Stimulated activated naive B cell treated with anti-CD40 and anti-IgM and Interleukin-4, amounts not matched to agents 10 μg/mL and 1 μg/mL and 100 μg/mL, for 72 hours (primary cell): ENCODE data around the gene IFRD1.
"Not testable (repeated sequence)": the region's sequence is repeated elsewhere in the genome, so short reads cannot be mapped to it uniquely, and the experiment has no call there.

Experiments
- ATAC-seq, 2 donors: fragments of 150-1000 bp; cut with Tn5 transposase; replicated peaks; 2 replicates each; pipeline ENCODE4 v1.10.0; 2021; ENCODE audit warnings: moderate library complexity in 1 of 2
- DNase-seq: peaks from one replicate; pipeline ENCODE4 v3.0.0; 2021
- H3K27ac Mint-ChIP-seq: one replicate; pipeline ENCODE4 v1.8.0; 2022; ENCODE audit warnings: mild to moderate bottlenecking, mixed read lengths
- H3K27me3 Mint-ChIP-seq, 2 donors: one replicate each; pipeline ENCODE4 v1.8.0; 2022; ENCODE audit warnings: mixed read lengths in 2 of 2
- H3K36me3 Mint-ChIP-seq, 2 donors: one replicate each; pipeline ENCODE4 v1.8.0; 2022; ENCODE audit warnings: mixed read lengths in 2 of 2, mild to moderate bottlenecking in 1 of 2
- H3K4me1 Mint-ChIP-seq, 2 donors: one replicate each; pipeline ENCODE4 v1.8.0; 2022; ENCODE audit warnings: mixed read lengths in 2 of 2, mild to moderate bottlenecking in 1 of 2
- H3K4me3 Mint-ChIP-seq, 2 donors: one replicate each; pipeline ENCODE4 v1.8.0; 2022; ENCODE audit warnings: mild to moderate bottlenecking in 2 of 2, mixed read lengths in 2 of 2, moderate library complexity in 1 of 2
- H3K9me3 Mint-ChIP-seq, 2 donors: one replicate each; pipeline ENCODE4 v1.8.0; 2022; ENCODE audit warnings: mixed read lengths in 2 of 2, mild to moderate bottlenecking in 1 of 2

Gene IFRD1

GRCh38 chr7:112452102-112452888 is 2.0 kb downstream of the IFRD1 start:
- peaks cover 18 to 28% of the 10 kb centered on the region in 2 donors for H3K4me1 Mint-ChIP-seq
- H3K9me3 Mint-ChIP-seq = no peaks in the 10 kb centered on the region

GRCh38 chr7:112453505-112454171 is 3.4 kb downstream of the IFRD1 start:
- DNase-seq (no peak), ATAC-seq (no peak)
- H3K9me3 Mint-ChIP-seq = no peaks in the 10 kb centered on the region
- peaks cover 15 to 24% of the 10 kb centered on the region in 2 donors for H3K4me1 Mint-ChIP-seq
- peaks cover 11 to 14% of the 10 kb centered on the region in 2 donors for H3K36me3 Mint-ChIP-seq
- no peak overlapping the region for H3K27ac Mint-ChIP-seq
- no peak overlapping the region for H3K4me3 Mint-ChIP-seq
- H3K27me3 Mint-ChIP-seq = no peaks in the 10 kb centered on the region

More at GRCh38 chr7:112452102-112452888, 2.0 kb downstream of the IFRD1 start:
- ATAC-seq (no peak), DNase-seq (no peak)
- Mint-ChIP-seq H3K27ac (no peak overlapping the region), H3K36me3 (peaks cover 9 to 12% of the 10 kb centered on the region in 2 donors), H3K27me3 (no peaks in the 10 kb centered on the region), H3K4me3 (peak overlapping the region; percentile 68 to 70)

DNA sequence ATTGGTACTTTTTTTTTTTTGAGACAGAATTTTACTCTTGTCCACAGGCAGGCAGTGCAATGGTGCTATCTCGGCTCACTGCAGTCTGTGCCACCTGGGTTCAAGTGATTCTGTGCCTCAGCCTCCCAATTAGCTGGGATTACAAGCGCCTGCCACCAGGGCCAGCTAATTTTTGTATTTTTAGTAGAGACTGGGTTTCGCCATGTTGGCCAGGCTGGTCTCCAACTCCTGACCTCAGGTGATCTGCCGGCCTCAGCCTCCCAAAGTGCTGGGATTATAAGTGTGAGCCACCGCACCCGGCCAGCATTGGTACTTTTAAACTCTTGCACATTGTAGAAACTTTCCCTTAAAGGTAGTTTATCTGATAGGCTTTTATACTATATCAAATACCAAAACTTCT is 3.9 kb downstream of the IFRD1 start:
- H3K27ac Mint-ChIP-seq, H3K9me3 Mint-ChIP-seq, ATAC-seq, H3K27me3 Mint-ChIP-seq, H3K4me3 Mint-ChIP-seq, DNase-seq: not testable (repeated sequence)
- peaks cover 10 to 19% of the 10 kb centered on the region in 2 donors for H3K4me1 Mint-ChIP-seq
- H3K36me3 Mint-ChIP-seq = peaks cover 17 to 20% of the 10 kb centered on the region in 2 donors

GRCh38 chr7:112459645-112460044 is 9.4 kb downstream of the IFRD1 start:
- H3K27me3 Mint-ChIP-seq = no peaks in the 10 kb centered on the region
- peaks cover 29 to 45% of the 10 kb centered on the region in 2 donors for H3K36me3 Mint-ChIP-seq
- H3K9me3 Mint-ChIP-seq = no peaks in the 10 kb centered on the region
- peaks cover 0 to 4% of the 10 kb centered on the region in 2 donors for H3K4me1 Mint-ChIP-seq
- H3K4me3 Mint-ChIP-seq = no peak overlapping the region
- ATAC-seq (no peak), DNase-seq (no peak)
- no peak overlapping the region for H3K27ac Mint-ChIP-seq

GRCh38 chr7:112462236-112462635 is 12.0 kb downstream of the IFRD1 start:
- DNase-seq = no peak
- Mint-ChIP-seq H3K4me3 (no peak overlapping the region), H3K4me1 (peaks cover 0 to 4% of the 10 kb centered on the region in 2 donors), H3K27ac (no peak overlapping the region), H3K27me3 (no peaks in the 10 kb centered on the region), H3K9me3 (no peaks in the 10 kb centered on the region), H3K36me3 (peaks cover 29 to 47% of the 10 kb centered on the region in 2 donors)
- ATAC-seq = no peak

GRCh38 chr7:112467867-112468266 is 17.6 kb downstream of the IFRD1 start:
- no peak overlapping the region for H3K27ac Mint-ChIP-seq
- peaks cover 29 to 46% of the 10 kb centered on the region in 2 donors for H3K36me3 Mint-ChIP-seq
- DNase-seq (no peak), ATAC-seq (no peak)
- H3K9me3 Mint-ChIP-seq = peaks cover 0 to 1% of the 10 kb centered on the region in 2 donors
- H3K4me3 Mint-ChIP-seq = no peak overlapping the region
- H3K4me1 Mint-ChIP-seq = peaks cover 0 to 3% of the 10 kb centered on the region in 2 donors
- H3K27me3 Mint-ChIP-seq = no peaks in the 10 kb centered on the region

DNA sequence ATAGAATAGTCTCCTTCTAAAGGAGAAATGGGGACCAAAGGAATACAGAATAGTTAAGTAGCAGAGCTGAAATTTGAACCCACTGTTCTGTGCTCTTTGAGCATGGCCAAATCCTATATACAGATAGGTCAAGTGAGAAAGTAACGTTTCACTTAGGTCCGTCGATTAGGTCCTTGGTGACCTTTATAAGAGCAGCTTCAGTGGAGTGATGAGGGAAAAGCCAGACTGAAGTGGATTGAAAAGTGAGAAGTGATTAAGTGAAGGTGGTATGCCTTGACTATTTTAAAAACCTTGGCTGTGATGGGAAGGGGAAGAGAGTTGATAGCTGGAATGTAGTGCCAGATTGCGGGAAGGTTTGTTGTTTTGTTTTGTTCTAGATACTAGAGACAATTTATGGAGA is 19.9 kb downstream of the IFRD1 start:
- H3K9me3 Mint-ChIP-seq = peaks cover 0 to 2% of the 10 kb centered on the region in 2 donors
- no peak overlapping the region for H3K4me3 Mint-ChIP-seq
- peaks cover 0 to 3% of the 10 kb centered on the region in 2 donors for H3K4me1 Mint-ChIP-seq
- H3K27me3 Mint-ChIP-seq = no peaks in the 10 kb centered on the region
- ATAC-seq (no peak), DNase-seq (no peak)
- H3K36me3 Mint-ChIP-seq = peaks cover 35 to 49% of the 10 kb centered on the region in 2 donors
- no peak overlapping the region for H3K27ac Mint-ChIP-seq

GRCh38 chr7:112476390-112477052 is 26.3 kb downstream of the IFRD1 start:
- peaks cover 45 to 55% of the 10 kb centered on the region in 2 donors for H3K36me3 Mint-ChIP-seq
- H3K9me3 Mint-ChIP-seq = peaks cover 0 to 2% of the 10 kb centered on the region in 2 donors
- ATAC-seq (no peak), DNase-seq (no peak)
- H3K4me3 Mint-ChIP-seq = no peak overlapping the region
- no peak overlapping the region for H3K27ac Mint-ChIP-seq
- H3K4me1 Mint-ChIP-seq = peaks cover 0 to 2% of the 10 kb centered on the region in 2 donors
- H3K27me3 Mint-ChIP-seq = no peaks in the 10 kb centered on the region

- ATAC-seq = no peak
- H3K4me3 Mint-ChIP-seq = no peak overlapping the region
- no peaks in the 10 kb centered on the region for H3K9me3 Mint-ChIP-seq
- DNase-seq = no peak
- no peaks in the 10 kb centered on the region for H3K4me1 Mint-ChIP-seq
- H3K36me3 Mint-ChIP-seq = peaks cover 29 to 48% of the 10 kb centered on the region in 2 donors
- no peak overlapping the region for H3K27ac Mint-ChIP-seq
- H3K27me3 Mint-ChIP-seq = no peaks in the 10 kb centered on the region
These were observed 31.0 kb downstream of the IFRD1 start for GRCh38 chr7:112481121-112481736.

GRCh38 chr7:112481833-112482670 is 31.8 kb downstream of the IFRD1 start:
- ATAC-seq = no peak
- DNase-seq = no peak

DNA sequence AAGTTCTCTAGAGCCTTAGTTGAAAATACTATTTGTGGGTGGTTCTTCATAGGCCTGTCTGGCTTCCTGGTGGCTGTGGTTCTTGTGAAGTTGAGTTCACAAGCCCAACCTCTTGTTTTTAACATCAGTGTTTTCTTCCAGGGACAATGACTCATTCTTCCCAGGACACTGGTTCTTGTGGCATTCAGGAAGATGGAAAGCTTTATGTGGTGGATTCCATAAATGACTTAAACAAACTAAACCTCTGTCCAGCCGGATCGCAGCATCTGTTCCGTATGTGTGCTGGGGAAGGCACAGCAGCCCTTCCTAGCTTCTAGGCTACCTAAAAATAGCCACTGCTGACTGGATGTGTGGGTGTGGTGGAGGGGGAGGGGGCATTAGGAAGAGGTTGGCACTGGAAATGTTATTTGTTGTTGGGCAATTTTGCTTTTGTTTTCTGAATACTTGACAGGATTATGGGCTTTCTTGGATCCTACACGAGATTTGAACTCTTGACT is 34.5 kb downstream of the IFRD1 start:
- DNase-seq = no peak
- no peaks in the 10 kb centered on the region for H3K27me3 Mint-ChIP-seq
- no peaks in the 10 kb centered on the region for H3K4me1 Mint-ChIP-seq
- H3K9me3 Mint-ChIP-seq = no peaks in the 10 kb centered on the region
- H3K4me3 Mint-ChIP-seq = no peak overlapping the region
- H3K36me3 Mint-ChIP-seq = peaks cover 15 to 40% of the 10 kb centered on the region in 2 donors
- ATAC-seq = no peak
- H3K27ac Mint-ChIP-seq = no peak overlapping the region

More at GRCh38 chr7:112481833-112482670, 31.8 kb downstream of the IFRD1 start:
- H3K36me3 Mint-ChIP-seq = peaks cover 30 to 46% of the 10 kb centered on the region in 2 donors
- no peak overlapping the region for H3K27ac Mint-ChIP-seq
- H3K4me1 Mint-ChIP-seq = no peaks in the 10 kb centered on the region
- H3K27me3 Mint-ChIP-seq = no peaks in the 10 kb centered on the region
- H3K9me3 Mint-ChIP-seq = no peaks in the 10 kb centered on the region
- no peak overlapping the region for H3K4me3 Mint-ChIP-seq

DNA sequence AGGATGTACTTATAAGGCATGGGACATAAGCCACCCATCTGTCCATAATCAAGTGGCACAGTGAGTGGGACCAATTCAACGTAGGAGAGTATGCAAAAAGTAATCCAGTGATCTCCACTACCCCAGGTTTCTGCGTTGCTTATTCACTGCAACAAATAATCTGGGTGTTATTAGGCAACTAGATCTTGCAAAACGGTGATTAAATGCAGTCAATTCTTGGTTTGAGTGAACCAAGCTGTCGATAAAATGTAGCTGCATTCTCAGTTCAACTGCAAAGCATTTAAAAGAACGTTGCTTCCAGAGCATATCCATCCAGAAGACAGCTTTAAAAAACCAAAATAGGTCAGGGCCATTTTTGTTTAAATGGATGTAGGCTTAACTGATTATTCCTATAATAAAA is 35.5 kb downstream of the IFRD1 start:
- ATAC-seq (no peak), DNase-seq (no peak)
- Mint-ChIP-seq H3K36me3 (peaks cover 16 to 44% of the 10 kb centered on the region in 2 donors), H3K4me3 (no peak overlapping the region), H3K4me1 (no peaks in the 10 kb centered on the region), H3K9me3 (no peaks in the 10 kb centered on the region), H3K27ac (no peak overlapping the region), H3K27me3 (no peaks in the 10 kb centered on the region)

GRCh38 chr7:112487457-112488263 is 37.4 kb downstream of the IFRD1 start:
- Mint-ChIP-seq H3K4me3 (no peak overlapping the region), H3K27ac (no peak overlapping the region), H3K36me3 (peaks cover 16 to 47% of the 10 kb centered on the region in 2 donors), H3K27me3 (no peaks in the 10 kb centered on the region), H3K9me3 (no peaks in the 10 kb centered on the region), H3K4me1 (no peaks in the 10 kb centered on the region)
- no peak for ATAC-seq
- DNase-seq = no peak
